ENCODE data around the gene IFNAR1.
"Not testable (repeated sequence)": the region's sequence is repeated elsewhere in the genome, so short reads cannot be mapped to it uniquely, and the experiment has no call there.

The IFNAR1 gene

GRCh38 chr21:33348706-33349105 is 23.9 kb downstream of the IFNAR1 start:
- DNase-seq (ENCODE audit: low spot score), result no peak

GRCh38 chr21:33350676-33351075 is 25.9 kb downstream of the IFNAR1 start:
- no peak for DNase-seq (ENCODE audit: low spot score)

- no peak for DNase-seq (ENCODE audit: low spot score)
Observed at GRCh38 chr21:33355355-33355754, 30.6 kb downstream of the IFNAR1 start.

GRCh38 chr21:33355996-33356395 is 31.2 kb downstream of the IFNAR1 start:
- no peak for DNase-seq (ENCODE audit: low spot score)

GRCh38 chr21:33357177-33357576 is 32.4 kb downstream of the IFNAR1 start:
- no peak for DNase-seq (ENCODE audit: low spot score)

GRCh38 chr21:33359446-33359845 is 34.7 kb downstream of the IFNAR1 start:
- no peak for DNase-seq (ENCODE audit: low spot score)

DNA sequence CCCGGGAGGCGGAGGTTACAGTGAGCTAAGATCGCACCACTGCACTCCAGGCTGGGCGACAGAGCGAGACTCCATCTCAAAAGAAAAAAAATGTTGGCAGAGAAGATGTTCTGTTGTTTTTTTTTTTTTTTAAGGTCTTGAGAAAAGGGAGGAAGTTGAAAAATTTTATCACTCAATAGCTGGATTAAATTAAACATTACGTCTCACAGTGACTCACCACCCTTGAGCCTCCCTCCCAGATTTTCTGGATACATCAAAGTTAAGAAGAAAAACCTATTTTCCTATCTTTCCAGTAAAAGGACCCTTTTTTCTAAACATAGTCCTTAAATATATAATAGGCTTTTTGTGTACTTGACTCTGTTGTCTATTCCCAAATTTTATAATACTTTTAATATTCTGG is 35.5 kb downstream of the IFNAR1 start:
- no peak for DNase-seq (ENCODE audit: low spot score)

DNA sequence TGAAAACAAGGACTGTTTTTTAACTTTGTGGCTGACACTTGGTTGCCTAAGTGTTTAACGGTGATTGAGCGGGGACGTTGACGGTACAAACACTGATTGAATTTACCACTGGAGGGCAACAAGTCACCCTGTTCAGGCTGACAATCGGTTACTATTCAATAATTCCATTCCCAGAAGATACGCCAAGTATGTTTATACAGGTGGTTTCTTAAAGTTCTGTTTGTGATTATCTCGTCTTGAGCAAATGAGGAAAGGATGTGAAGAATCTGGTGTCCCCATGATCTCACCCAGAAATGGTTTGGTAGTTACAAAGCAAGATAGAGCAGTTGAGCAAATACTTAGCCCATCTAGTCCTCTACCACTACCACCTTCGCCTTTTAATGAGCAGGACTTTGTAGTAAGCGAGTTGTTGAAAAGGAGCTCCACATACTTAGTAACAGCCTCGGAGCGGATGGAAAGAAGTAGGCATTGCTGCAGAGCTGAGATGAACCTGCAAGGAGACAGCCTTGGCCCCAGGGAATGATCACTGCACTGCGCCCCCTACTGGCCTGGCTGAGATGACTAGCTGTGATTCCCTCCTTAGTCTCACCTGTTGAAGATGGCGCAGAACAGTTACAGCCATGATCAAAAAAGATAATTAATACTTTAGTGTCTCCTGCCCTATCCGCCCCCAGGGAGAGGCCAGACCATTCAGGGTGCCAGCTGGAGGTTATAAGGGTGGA is 36.3 kb downstream of the IFNAR1 start:
- DNase-seq (ENCODE audit: low spot score), result peak; percentile 75

DNA sequence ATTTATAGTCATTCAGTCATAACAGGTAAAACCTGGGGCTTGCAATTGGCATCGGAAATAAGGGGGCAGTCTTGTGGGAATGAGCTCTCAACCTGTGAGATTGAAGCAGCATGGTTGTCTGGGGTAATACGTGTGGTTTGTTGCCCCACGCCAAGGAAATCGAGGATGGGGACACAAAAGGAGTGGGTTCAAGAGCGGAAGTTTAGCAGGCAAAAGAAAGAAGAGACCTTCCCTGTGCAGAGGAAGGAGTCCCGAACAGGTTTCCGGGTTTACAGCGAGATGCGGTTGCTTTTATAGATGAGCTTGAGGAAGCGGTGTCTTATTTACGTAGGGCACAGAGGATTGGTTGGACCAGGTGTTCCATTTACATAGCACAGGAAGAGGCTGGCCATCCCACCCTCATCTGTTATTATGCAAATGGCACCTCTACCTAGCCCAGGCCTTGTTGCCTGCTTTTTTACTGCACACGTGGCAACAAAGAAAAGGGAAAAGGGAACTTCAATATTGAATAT is 37.3 kb downstream of the IFNAR1 start:
- DNase-seq (ENCODE audit: low spot score), result peak; percentile 30

DNA sequence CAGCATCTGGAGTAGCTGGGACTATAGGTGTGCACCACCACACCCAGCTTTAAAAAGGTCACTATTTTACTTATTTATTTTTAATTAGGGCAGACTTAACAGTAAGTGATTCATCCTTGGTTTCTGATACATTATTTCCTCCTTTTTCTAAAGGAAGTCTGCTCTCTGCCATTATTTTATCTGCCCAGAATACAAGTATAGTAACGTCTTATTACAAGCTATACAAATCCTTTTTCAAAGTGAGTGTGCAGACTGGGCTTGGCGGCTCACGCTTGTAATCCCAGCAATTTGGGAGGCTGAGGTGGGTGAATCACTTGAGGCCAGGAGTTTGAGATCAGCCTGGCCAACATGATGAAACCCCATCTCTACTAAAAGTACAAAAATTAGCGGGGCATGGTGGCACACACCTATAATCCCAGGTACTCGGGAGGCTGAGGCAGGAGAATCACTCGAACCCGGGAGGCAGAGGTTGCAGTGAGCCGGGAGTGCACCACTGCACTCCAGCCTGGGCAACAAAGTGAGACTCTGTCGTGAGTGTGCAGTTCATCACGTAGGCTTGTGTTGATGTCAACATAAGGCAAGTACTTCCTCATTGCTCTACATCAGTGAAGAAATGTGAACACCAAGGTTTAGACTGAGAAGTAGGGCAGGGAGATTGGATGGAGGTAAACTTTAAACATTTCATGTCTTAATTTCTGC is 39.3 kb downstream of the IFNAR1 start:
- not testable (repeated sequence) for DNase-seq (ENCODE audit: low spot score)

DNA sequence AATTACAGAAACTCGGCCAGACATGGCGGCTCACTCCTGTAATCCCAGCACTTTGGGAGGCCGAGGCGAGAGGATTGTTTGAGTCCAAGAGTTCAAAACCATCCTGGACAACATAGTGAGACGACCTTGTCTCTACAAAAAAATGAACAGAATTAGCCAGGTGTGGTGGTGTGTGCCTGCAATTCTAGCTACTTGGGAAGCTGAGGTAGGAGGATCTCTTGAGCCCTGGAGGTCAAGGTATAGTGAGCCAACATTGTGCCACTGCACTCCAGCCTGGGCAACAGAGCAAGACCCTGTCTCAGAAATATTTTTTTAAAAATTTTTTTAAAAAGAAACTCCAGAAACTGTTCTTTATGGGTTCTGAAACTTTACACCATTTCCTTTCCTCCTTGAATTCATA is 40.1 kb downstream of the IFNAR1 start:
- DNase-seq (ENCODE audit: low spot score), result no peak

GRCh38 chr21:33367309-33367973 is 42.7 kb downstream of the IFNAR1 start:
- DNase-seq (ENCODE audit: low spot score), result no peak

- no peak for DNase-seq (ENCODE audit: low spot score)
Observed at GRCh38 chr21:33368124-33368523, 43.4 kb downstream of the IFNAR1 start.

- no peak for DNase-seq (ENCODE audit: low spot score)
Observed at GRCh38 chr21:33368576-33368975, 43.8 kb downstream of the IFNAR1 start.

DNA sequence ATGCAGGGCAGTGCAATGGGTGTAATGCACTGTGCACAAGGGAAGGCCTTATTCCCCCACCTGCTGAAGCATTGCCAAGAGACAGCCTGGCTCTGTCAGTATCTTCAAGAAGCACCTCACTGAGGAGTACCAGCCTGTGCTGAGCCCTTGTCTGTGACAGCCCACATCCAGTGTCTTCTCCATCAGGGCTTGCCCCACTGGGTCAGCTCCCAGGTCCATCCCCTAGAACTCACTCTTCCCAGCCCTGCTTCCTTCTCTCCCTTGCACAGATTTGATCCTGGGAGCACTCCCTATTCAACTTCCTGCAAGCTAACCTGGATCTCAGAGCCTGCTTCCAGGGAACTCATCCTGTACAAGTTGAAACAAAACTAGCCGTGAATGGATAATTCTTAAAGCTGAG is 44.8 kb downstream of the IFNAR1 start:
- DNase-seq (ENCODE audit: low spot score), result no peak

- DNase-seq (ENCODE audit: low spot score), result no peak
Observed at GRCh38 chr21:33370305-33370704, 45.5 kb downstream of the IFNAR1 start.

- no peak for DNase-seq (ENCODE audit: low spot score)
Observed at GRCh38 chr21:33371366-33371765, 46.6 kb downstream of the IFNAR1 start.

- no peak for DNase-seq (ENCODE audit: low spot score)
Observed at GRCh38 chr21:33372582-33372981, 47.8 kb downstream of the IFNAR1 start.

DNA sequence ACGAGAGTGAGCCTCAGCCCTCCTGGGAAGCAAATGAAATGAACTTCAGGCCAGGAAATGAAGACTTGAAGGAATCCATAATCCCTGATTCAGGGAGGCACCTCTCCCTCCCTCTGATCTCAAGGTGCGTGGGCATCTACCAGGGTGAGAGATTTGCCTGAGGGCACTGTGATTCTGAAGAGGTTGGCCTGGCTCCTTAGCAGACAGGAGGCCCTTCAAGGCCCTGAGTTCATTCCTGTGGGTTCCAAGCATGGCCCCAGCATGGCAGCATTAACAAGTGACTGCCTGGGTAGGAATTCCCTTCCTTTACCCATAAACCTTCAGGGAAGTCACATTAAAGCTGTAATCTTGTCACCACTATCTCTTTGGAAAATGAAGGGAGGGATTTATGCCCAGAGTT is 48.7 kb downstream of the IFNAR1 start:
- no peak for DNase-seq (ENCODE audit: low spot score)

GRCh38 chr21:33374080-33374449 is 49.3 kb downstream of the IFNAR1 start:
- DNase-seq (ENCODE audit: low spot score), result peak; percentile 45

- DNase-seq (ENCODE audit: low spot score), result peak; percentile 51
Observed at GRCh38 chr21:33374450-33375096, 49.8 kb downstream of the IFNAR1 start.

DNA sequence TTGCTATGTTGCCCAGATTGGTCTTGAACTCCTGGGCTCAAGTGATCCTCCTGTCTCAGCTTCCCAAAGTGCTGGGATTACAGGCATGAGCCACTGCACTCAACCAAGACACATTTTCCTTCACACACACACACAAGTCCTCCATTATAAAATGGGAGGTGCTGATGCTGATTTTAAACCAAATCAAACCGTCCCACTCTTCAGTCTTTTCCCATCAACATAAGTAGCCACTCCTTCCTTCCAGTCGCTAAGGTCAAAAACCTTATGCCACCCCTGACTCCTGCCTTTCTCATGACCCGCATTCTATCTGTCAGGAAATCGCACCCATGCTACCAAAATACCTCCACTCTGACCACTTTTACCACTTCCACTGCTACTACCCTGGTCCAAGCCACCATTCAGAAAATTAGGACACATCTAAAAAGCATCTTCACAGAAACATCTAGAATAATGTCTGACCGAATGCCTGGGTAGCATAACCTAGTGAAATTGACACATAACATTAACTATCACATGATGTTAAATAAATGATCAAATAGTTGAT is 50.4 kb downstream of the IFNAR1 start:
- DNase-seq (ENCODE audit: low spot score), result no peak
